Melanocyte of skin (primary cell): Measurements from ENCODE around the gene TUSC1. TPM values are rescaled to one million over a fixed set of nuclear protein-coding genes. Genes with fewer than 3 reads are reported as not detected.

Experiments used
- total RNA-seq, 2 donors: library from RNA; depleted of rRNA; stranded (reverse); fragments of >200 nt; gene quantifications; 2 replicates each; pipeline ENCODE4 v1.2.3, GENCODE V29; 2012

The TUSC1 gene
- 10 to 100 TPM in 1 of 2 donors, 1 to 10 TPM in 1; 9.6 to 13.7 TPM for total RNA-seq

DNA sequence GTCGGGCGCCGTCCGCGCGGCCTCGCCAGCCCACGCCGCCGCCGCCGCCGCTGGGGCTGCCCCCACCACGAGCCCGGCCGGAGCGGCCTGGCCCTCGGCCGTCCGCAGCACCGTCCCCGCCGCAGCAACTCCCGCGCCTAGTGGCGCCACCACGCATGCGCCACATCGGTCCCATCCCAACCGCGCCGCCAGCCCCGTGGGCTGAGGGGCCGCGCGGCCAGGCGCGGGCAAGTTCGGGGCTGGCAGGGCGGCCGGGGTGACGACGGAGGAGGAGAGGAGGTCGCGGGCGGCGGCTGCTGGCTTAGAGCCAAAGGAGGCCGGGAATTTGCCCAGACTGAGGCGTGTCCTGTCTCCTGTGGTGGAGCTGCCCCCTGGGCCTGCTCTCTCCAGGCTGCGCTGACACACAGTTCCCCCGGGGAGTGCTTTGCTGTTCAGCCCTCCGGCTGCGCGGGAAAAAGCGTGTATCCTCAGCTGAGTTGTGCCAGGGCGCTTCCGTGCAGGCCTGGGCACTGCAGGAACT is at the start of gene TUSC1:
Gene TUSC1 (minus strand): TSS at position 298 of the 520 bp plus-strand sequence. CDS start 132 bp downstream, at position 166.

